ENCODE data around the gene SLC4A7.

GRCh38 chr3:27533261-27533607 lies 49.0 kb upstream of the SLC4A7 start:
- TF ChIP-seq CTCF (optimal IDR thresholded peaks at IDR 0.05 in 1 of 3, IDR thresholded peaks at IDR 0.05 in 1 of 3, conservative IDR thresholded peaks at IDR 0.05 in 1 of 3; ENCODE audit: extremely low read depth in 1 of 3, insufficient read depth in 2 of 3, low read length in 3 of 3), result no peak
- no peak for TF ChIP-seq EZH2 (IDR thresholded peaks at IDR 0.05; ENCODE audit: low read length)

Data from keratinocyte (primary cell).